Chondrocyte (in vitro differentiated cells): Measurements from ENCODE around the gene SLC39A2. TPM values are rescaled to one million over a fixed set of nuclear protein-coding genes. Genes with fewer than 3 reads are reported as not detected.
"Not testable (repeated sequence)": the region's sequence is repeated elsewhere in the genome, so short reads cannot be mapped to it uniquely, and the experiment has no call there.

Source experiments
- DNase-seq: peaks from one replicate; pipeline ENCODE4 v3.0.0; 2021; ENCODE audit warnings: mixed read lengths, low spot score
- H3K27ac Mint-ChIP-seq: one replicate; pipeline ENCODE4 v1.8.0; 2021; ENCODE audit warnings: mild to moderate bottlenecking, moderate library complexity, mixed read lengths; ENCODE audit not compliant: unreplicated experiment
- H3K27me3 Mint-ChIP-seq: 2 replicates; pipeline ENCODE4 v1.8.0; 2021; ENCODE audit warnings: low read depth, mixed read lengths
- H3K36me3 Mint-ChIP-seq: 2 replicates; pipeline ENCODE4 v1.8.0; 2021; ENCODE audit warnings: low read depth, mixed read lengths
- H3K4me1 Mint-ChIP-seq: 2 replicates; pipeline ENCODE4 v1.8.0; 2021; ENCODE audit warnings: low read depth, mild to moderate bottlenecking, mixed read lengths
- H3K4me3 Mint-ChIP-seq: one replicate; pipeline ENCODE4 v1.8.0; 2021; ENCODE audit warnings: mild to moderate bottlenecking, moderate library complexity, mixed read lengths; ENCODE audit not compliant: unreplicated experiment
- H3K9me3 Mint-ChIP-seq: 2 replicates; pipeline ENCODE4 v1.8.0; 2021; ENCODE audit warnings: low read depth, mixed read lengths
- CTCF ChIP-seq: fragments of 200-600 bp; sonication (generic); IDR thresholded peaks from 2 replicates; pipeline ENCODE4 v1.5.0; 2021; ENCODE audit warnings: antibody characterized with exemption, mild to moderate bottlenecking, moderate library complexity
- total RNA-seq: library from RNA; stranded (reverse); gene quantifications from 3 replicates; pipeline ENCODE4 v1.2.1, GENCODE V29; 2021

The SLC39A2 gene
- total RNA-seq, 1 donor from 2014 or later, result not detected

DNA sequence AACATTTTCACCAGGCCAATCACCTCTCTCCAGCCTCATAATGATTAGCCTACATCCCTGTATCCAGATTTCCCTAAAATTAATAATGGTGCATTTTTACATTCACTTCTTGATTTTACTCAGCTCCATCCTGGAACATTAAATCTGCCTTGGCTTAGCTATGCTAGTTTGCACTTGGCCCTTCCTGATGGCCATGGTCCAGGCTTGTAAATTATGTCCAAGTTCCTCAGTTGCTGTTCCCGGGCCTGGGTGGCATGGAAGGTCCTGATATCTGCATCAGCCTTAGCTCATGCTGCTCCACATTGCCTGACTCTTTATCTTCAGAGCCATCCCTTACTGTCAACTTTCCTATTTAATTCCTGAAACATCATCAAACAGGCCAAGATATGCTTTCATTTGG, 20.4 kb upstream of the SLC39A2 start:
- no peak for DNase-seq
- Mint-ChIP-seq H3K27ac (no peak overlapping the region), H3K4me1 (peaks cover 25% of the 10 kb centered on the region), H3K9me3 (no peaks in the 10 kb centered on the region), H3K27me3 (no peaks in the 10 kb centered on the region), H3K4me3 (no peak overlapping the region), H3K36me3 (no peaks in the 10 kb centered on the region)
- TF ChIP-seq CTCF, result no peak

GRCh38 chr14:20980906-20981305, 18.2 kb upstream of the SLC39A2 start:
- Mint-ChIP-seq H3K27me3 (no peaks in the 10 kb centered on the region), H3K9me3 (no peaks in the 10 kb centered on the region), H3K36me3 (no peaks in the 10 kb centered on the region), H3K27ac (no peak overlapping the region), H3K4me3 (no peak overlapping the region), H3K4me1 (peaks cover 9% of the 10 kb centered on the region)
- no peak for DNase-seq
- TF ChIP-seq CTCF, result no peak

DNA sequence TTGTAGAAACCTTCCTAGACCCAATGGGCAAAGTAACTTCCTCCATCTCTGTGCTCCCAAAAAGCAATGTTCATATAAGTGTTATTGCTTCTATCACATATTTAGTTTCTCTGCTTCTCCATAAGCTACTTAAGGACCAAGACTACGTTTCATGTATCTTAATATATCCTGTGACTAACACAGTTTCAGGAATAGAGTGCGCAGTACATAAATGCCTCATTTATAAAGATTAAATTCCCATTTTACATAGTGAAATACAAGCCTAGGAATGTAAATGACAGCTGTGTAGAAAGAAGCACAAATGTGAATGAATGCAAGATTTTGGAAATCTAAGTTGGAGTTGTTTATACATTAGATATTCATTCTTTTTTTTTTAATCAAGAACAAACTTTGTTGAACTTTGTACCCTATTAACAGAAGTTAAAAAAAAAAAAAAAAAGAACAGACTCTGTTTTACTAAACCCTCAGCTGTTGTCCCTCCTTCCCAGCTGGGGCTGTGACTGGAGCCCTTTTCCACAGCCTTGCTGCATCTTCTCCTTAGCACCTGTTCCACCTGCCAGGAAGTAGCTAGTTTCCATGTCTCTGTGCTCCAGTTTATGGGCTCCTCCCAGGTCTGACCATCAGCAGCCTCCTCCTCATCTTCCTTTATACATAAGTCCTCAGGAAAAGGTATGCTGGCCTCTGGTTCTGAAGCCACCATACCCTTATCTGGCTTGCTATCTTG, 16.3 kb upstream of the SLC39A2 start:
- Mint-ChIP-seq H3K4me1 (peaks cover 21% of the 10 kb centered on the region), H3K27ac (no peak overlapping the region), H3K9me3 (no peaks in the 10 kb centered on the region), H3K27me3 (no peaks in the 10 kb centered on the region), H3K36me3 (no peaks in the 10 kb centered on the region), H3K4me3 (no peak overlapping the region)
- DNase-seq, result no peak
- no peak for TF ChIP-seq CTCF

DNA sequence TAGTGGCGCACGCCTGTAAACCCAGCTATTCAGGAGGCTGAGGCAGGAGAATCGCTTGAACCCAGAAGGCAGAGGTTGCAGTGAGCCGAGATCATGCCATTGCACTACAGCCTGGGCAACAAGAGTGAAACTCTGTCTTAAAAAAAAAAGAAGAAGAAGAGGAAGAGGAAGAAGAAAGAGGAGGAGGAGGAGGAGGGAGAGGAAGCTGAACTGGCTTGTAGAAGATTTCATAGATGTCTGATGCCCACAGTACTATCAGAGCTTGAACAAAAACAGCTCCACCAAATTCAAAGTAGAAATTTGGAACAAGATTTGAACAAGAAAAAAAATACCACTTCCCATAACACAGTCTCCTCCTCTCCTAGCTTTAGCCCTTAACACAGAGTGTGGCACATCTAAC, 13.4 kb upstream of the SLC39A2 start:
- H3K9me3 Mint-ChIP-seq, H3K27me3 Mint-ChIP-seq, DNase-seq, H3K4me3 Mint-ChIP-seq, H3K36me3 Mint-ChIP-seq: not testable (repeated sequence)
- peak overlapping the region; percentile 94 for H3K27ac Mint-ChIP-seq
- H3K4me1 Mint-ChIP-seq, result peaks cover 44% of the 10 kb centered on the region

- peaks cover 1% of the 10 kb centered on the region for H3K36me3 Mint-ChIP-seq
- peaks cover 56% of the 10 kb centered on the region for H3K4me1 Mint-ChIP-seq
- no peak overlapping the region for H3K4me3 Mint-ChIP-seq
- no peak for TF ChIP-seq CTCF
- DNase-seq, result no peak
- no peaks in the 10 kb centered on the region for H3K27me3 Mint-ChIP-seq
- H3K9me3 Mint-ChIP-seq, result no peaks in the 10 kb centered on the region
- H3K27ac Mint-ChIP-seq, result peak overlapping the region; percentile 94
These were observed 12.3 kb upstream of the SLC39A2 start for GRCh38 chr14:20986811-20987210.
